Adrenal gland (tissue), 12 donors: ENCODE measurements around the gene TAGLN. TPM values are rescaled to one million over a fixed set of nuclear protein-coding genes. Genes with fewer than 3 reads are reported as not detected.

Experiments
- DNase-seq, 7 donors: peaks; one replicate each; pipeline ENCODE4 v3.0.0-alpha.2; 2019 to 2020
- H3K27ac ChIP-seq, 5 donors: fragments of 200-600 bp; sonication (generic) in 4 of 5; 1 replicate in 3 of 5; 2 replicates in 2 of 5; pipeline versions ENCODE4 v1.5.1 to v1.8.0; 2016 to 2020; ENCODE audit warnings: mild to moderate bottlenecking in 1 of 5
- H3K27me3 ChIP-seq: fragments of 200-600 bp; 2 replicates; pipeline ENCODE4 v1.8.0; 2021
- H3K36me3 ChIP-seq, 2 donors: fragments of 200-600 bp; replicated peaks in 1 of 2; 1 replicate in 1 of 2; 2 replicates in 1 of 2; pipeline versions ENCODE4 v1.5.1 to v1.8.0; 2018 to 2022
- H3K4me1 ChIP-seq, 2 donors: fragments of 200-600 bp; replicated peaks in 1 of 2; 1 replicate in 1 of 2; 2 replicates in 1 of 2; pipeline versions ENCODE4 v1.5.1 to v1.8.0; 2018 to 2021
- H3K4me3 ChIP-seq, 4 donors: fragments of 200-600 bp; sonication (generic) in 3 of 4; one replicate each; pipeline ENCODE4 v1.5.1; 2016 to 2018
- H3K9me3 ChIP-seq, 3 donors: fragments of 200-600 bp; sonication (generic) in 1 of 3; replicated peaks in 1 of 3; 1 replicate in 2 of 3; 2 replicates in 1 of 3; pipeline versions ENCODE4 v1.5.1 to v1.8.0; 2016 to 2021
- CTCF ChIP-seq, 6 experiments: fragments of 450-650 bp in 4 of 6; fragments of 200-600 bp in 2 of 6; sonication (generic) in 1 of 6; IDR thresholded peaks; 1 replicate in 5 of 6; 2 replicates in 1 of 6; pipeline versions ENCODE4 v1.5.1 to v1.8.0; 2016 to 2021; ENCODE audit warnings: antibody characterized with exemption in 6 of 6, mild to moderate bottlenecking in 2 of 6, moderate library complexity in 1 of 6
- POLR2A ChIP-seq, 2 donors: fragments of 450-650 bp; IDR thresholded peaks; one replicate each; pipeline ENCODE4 v1.6.1; 2017; ENCODE audit warnings: antibody characterized with exemption in 2 of 2, mild to moderate bottlenecking in 2 of 2, moderate library complexity in 1 of 2
- WGBS, 4 donors: extraction: QIAGEN DNeasy Blood & Tissue Kit in 2 of 4; methylation state at CpG; one replicate each; pipeline versions ENCODE4 v1.1.5 to v1.1.7; 2013 to 2017; 5-methylcytosine and 5-hydroxymethylcytosine counted together
- intact Hi-C, 2 donors: fragments of 100-400 bp; cut with DNase I; formaldehyde crosslinking; loops; one replicate each; pipeline versions ENCODE4 v1.14.1 to v1.15.0; 2022 to 2023
- polyA plus RNA-seq, 3 donors: library from polyadenylated mRNA; stranded (reverse); fragments of 200-250 nt in 2 of 3; fragments of 350-450 nt in 1 of 3; fragmentation: Illumina TruSeq in 1 of 3; extraction: RNeasy Lipid Tissue Mini Kit (QIAGEN cat#74804) in 1 of 3; gene quantifications; one replicate each; pipeline ENCODE4 v1.2.3, GENCODE V29; 2013 to 2014
- total RNA-seq, 9 donors: library from RNA; depleted of rRNA in 4 of 9; stranded (reverse); fragments of >200 nt in 4 of 9; fragments of 120-200 nt in 1 of 9; fragmentation: NEBNext Ultra II Directional in 1 of 9; extraction: Animal tissue kit (Norgen Biotek cat#: 25700) in 1 of 9; gene quantifications; one replicate each; pipeline versions ENCODE4 v1.1.0 to v1.2.4, GENCODE V29; 2013 to 2023
- donor health status: healthy with polysubstance abuse.
- donor health status: Bipolar disorder and iron deficiency.
- donor health status: DM: yes; HTN: yes; CAD: no.
- donor health status: DM: no; HTN: no; CAD: no.
- donor health status: DM: no; HTN: no; CAD: no.
- donor health status: DM: yes; HTN: yes; CAD: no.

The TAGLN gene
- total and polyA plus RNA-seq, 12 donors, result 37.1 to 1,290 (median 739) TPM

- TF ChIP-seq CTCF (IDR thresholded peaks at IDR 0.05), result no peak
- no peak for TF ChIP-seq POLR2A (IDR thresholded peaks at IDR 0.05)
- H3K9me3 ChIP-seq, result no peaks in the 10 kb centered on the region
- H3K4me1 ChIP-seq, result peaks cover 13 to 17% of the 10 kb centered on the region in 2 donors
- H3K27ac ChIP-seq, result no peak overlapping the region
- no peak overlapping the region for H3K4me3 ChIP-seq
- peaks cover 0 to 61% of the 10 kb centered on the region in 2 donors for H3K36me3 ChIP-seq
- WGBS, 4 donors, result 87 to 93% (median 90%) methylated on average over 8 to 11 of the region's 11 CpGs
- H3K27me3 ChIP-seq, result no peaks in the 10 kb centered on the region
- intact Hi-C loops, result loop anchor here in 1 of 2 donors (10.0 kb wide), 1 partner anchor 443 kb away; the partner anchor contains the start of gene ZPR1
- peak in 2 of 7 donors; percentile 10 to 46 for DNase-seq
These were observed 28.9 kb downstream of the TAGLN start for GRCh38 chr11:117228091-117228490.

DNA sequence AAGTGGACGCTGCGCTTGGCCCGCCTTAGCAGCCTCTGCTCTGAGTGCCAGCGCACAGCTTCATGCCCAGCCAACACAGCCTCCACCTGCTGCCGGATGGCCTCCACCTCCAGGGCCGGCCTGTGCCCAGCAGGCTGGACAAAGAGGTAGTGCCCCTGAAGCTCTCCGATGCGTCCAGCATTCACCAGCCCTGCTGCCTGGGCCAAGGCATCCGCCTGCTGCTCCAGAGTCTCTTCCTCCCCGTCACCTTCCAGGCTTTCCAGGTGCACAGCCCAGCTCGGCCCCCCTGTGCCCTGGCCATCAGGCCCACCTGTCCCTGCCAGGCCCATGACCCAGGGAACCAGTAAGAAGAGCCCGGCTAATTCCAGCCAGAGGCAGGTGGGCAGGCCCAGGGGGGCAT is 30.2 kb downstream of the TAGLN start:
- DNase-seq, result peak in 2 of 7 donors; percentile 13 to 41
- no peak overlapping the region for H3K4me3 ChIP-seq
- intact Hi-C loops, result loop anchor here in 1 of 2 donors (10.0 kb wide), 1 partner anchor 445 kb away; the partner anchor contains the start of gene ZPR1
- no peaks in the 10 kb centered on the region for H3K9me3 ChIP-seq
- H3K27me3 ChIP-seq, result no peaks in the 10 kb centered on the region
- peaks cover 17 to 26% of the 10 kb centered on the region in 2 donors for H3K4me1 ChIP-seq
- WGBS, 4 donors, result 94 to 96% (median 96%) methylated on average over 6 to 12 of the region's 12 CpGs
- H3K36me3 ChIP-seq, result peaks cover 0 to 48% of the 10 kb centered on the region in 2 donors
- no peak for TF ChIP-seq CTCF (IDR thresholded peaks at IDR 0.05)
- no peak for TF ChIP-seq POLR2A (IDR thresholded peaks at IDR 0.05)
- H3K27ac ChIP-seq, result no peak overlapping the region

DNA sequence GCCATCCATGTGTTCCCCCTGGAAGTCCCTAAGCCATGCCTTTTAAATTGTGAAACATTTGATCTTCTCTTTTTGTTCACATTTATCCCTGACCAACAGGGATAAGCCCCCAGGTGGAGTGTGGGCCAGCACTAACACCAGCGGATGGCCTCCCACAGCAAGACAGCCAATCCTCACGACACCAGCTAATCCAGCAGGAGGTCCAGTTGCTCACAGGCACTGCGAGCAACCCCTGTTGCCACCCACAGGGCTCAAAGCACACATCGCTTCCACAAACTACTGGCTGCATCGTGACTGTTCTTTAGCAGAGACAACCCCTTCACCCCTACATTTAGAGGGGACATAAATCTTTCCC is 30.7 kb downstream of the TAGLN start:
- Histone ChIP-seq H3K27ac (no peak overlapping the region), H3K9me3 (no peaks in the 10 kb centered on the region), H3K27me3 (no peaks in the 10 kb centered on the region), H3K36me3 (peaks cover 0 to 48% of the 10 kb centered on the region in 2 donors), H3K4me3 (no peak overlapping the region), H3K4me1 (peaks cover 17 to 30% of the 10 kb centered on the region in 2 donors)
- intact Hi-C loops, result loop anchor here in 1 of 2 donors (5.0 to 10.0 kb wide), 2 partner anchors 87 to 445 kb away; partner anchors contain the start of genes BACE1 and ZPR1
- 81 to 93% (median 84%) methylated on average over 5 of the region's 5 CpGs for WGBS, 4 donors
- DNase-seq, result peak in 1 of 7 donors; percentile 47
- no peak for TF ChIP-seq POLR2A (IDR thresholded peaks at IDR 0.05)
- no peak for TF ChIP-seq CTCF (IDR thresholded peaks at IDR 0.05)

GRCh38 chr11:117230286-117230961 is 31.3 kb downstream of the TAGLN start:
- 64 to 73% (median 67%) methylated on average over 12 of the region's 12 CpGs for WGBS, 4 donors
- no peak overlapping the region for H3K4me3 ChIP-seq

More at GRCh38 chr11:117230286-117230961, 31.3 kb downstream of the TAGLN start:
- no peaks in the 10 kb centered on the region for H3K27me3 ChIP-seq
- peaks cover 17 to 30% of the 10 kb centered on the region in 2 donors for H3K4me1 ChIP-seq
- TF ChIP-seq POLR2A (IDR thresholded peaks at IDR 0.05), result no peak
- TF ChIP-seq CTCF (IDR thresholded peaks at IDR 0.05), result no peak
- H3K9me3 ChIP-seq, result no peaks in the 10 kb centered on the region
- intact Hi-C loops, result loop anchor here in 1 of 2 donors (5.0 kb wide), 1 partner anchor 87 kb away; the partner anchor contains the start of gene BACE1
- H3K36me3 ChIP-seq, result peaks cover 0 to 44% of the 10 kb centered on the region in 2 donors
- no peak overlapping the region for H3K27ac ChIP-seq
- DNase-seq, result peak in 2 of 7 donors; percentile 8 to 46
